H1 (cell line): Measurements from ENCODE around the gene AGFG1. TPM values are rescaled to one million over a fixed set of nuclear protein-coding genes. Genes with fewer than 3 reads are reported as not detected.

Experiments used
- CTCF ChIA-PET: fragments of 300-600 bp; sonication (Branson Sonifier 250); formaldehyde crosslinking; loops from one replicate; lab custom pipeline; 2021; ENCODE audit not compliant: partially characterized antibody; lab: Charles Lee
- POLR2A ChIA-PET: fragments of 300-600 bp; sonication (Branson Sonifier 250); formaldehyde crosslinking; loops from one replicate; lab custom pipeline; 2021; ENCODE audit warnings: inconsistent platforms; ENCODE audit not compliant: partially characterized antibody; lab: Charles Lee
- DNase-seq, 2 experiments: peaks; one replicate each; pipeline versions ENCODE4 v3.0.0 to v3.0.0-alpha.2; 2010 to 2022; ENCODE audit warnings: low spot score in 2 of 2, low read depth in 1 of 2, mixed read lengths in 1 of 2
- FAIRE-seq: peaks from 2 replicates; lab custom pipeline; 2011; peaks lifted over from hg19 to GRCh38; lab: Jason Lieb, UNC
- H2AFZ ChIP-seq: 2 replicates; pipeline ENCODE4 v1.8.1; 2012; ENCODE audit warnings: low read length, inconsistent platforms
- H2AK5ac ChIP-seq: 2 replicates; pipeline ENCODE4 v1.6.1; 2013; ENCODE audit warnings: low read depth, low read length
- H2BK120ac ChIP-seq: replicated peaks from 2 replicates; pipeline ENCODE3; 2013; ENCODE audit warnings: low read depth, low read length, inconsistent platforms
- H2BK12ac ChIP-seq: 2 replicates; pipeline ENCODE4 v1.6.1; 2013; ENCODE audit warnings: low read depth, low read length
- H2BK15ac ChIP-seq: 2 replicates; pipeline ENCODE4 v1.6.1; 2013; ENCODE audit warnings: low read length
- H2BK20ac ChIP-seq: 2 replicates; pipeline ENCODE4 v1.6.1; 2013; ENCODE audit warnings: low read length
- H2BK5ac ChIP-seq: 2 replicates; pipeline ENCODE4 v1.6.1; 2013; ENCODE audit warnings: low read depth, low read length
- H3K14ac ChIP-seq: 2 replicates; pipeline ENCODE4 v1.6.1; 2013; ENCODE audit warnings: inconsistent platforms; ENCODE audit not compliant: insufficient read length
- H3K18ac ChIP-seq: 2 replicates; pipeline ENCODE4 v1.6.1; 2013; ENCODE audit warnings: low read length; ENCODE audit errors: extremely low read depth
- H3K23ac ChIP-seq: 2 replicates; pipeline ENCODE4 v1.6.1; 2013; ENCODE audit warnings: inconsistent platforms; ENCODE audit not compliant: insufficient read length
- H3K23me2 ChIP-seq: 2 replicates; pipeline ENCODE4 v1.6.1; 2013; ENCODE audit warnings: low read depth, low read length
- H3K27ac ChIP-seq: 2 replicates; pipeline ENCODE4 v1.6.1; 2011; ENCODE audit warnings: low read depth, low read length, inconsistent platforms
- H3K27me3 ChIP-seq, 4 experiments: replicated peaks in 1 of 4; 1 replicate in 1 of 4; 2 replicates in 3 of 4; pipeline versions ENCODE4 v1.6.1 to v1.8.1; 2011 to 2013; ENCODE audit warnings: low read length in 3 of 4, mild to moderate bottlenecking in 3 of 4, inconsistent platforms in 2 of 4, mixed read lengths in 2 of 4, moderate library complexity in 1 of 4; ENCODE audit not compliant: control insufficient read depth in 3 of 4, insufficient read depth in 3 of 4; ENCODE audit errors: extremely low read depth in 1 of 4
- H3K36me3 ChIP-seq, 4 experiments: 2 replicates each; pipeline versions ENCODE4 v1.6.1 to v1.8.1; 2011 to 2013; ENCODE audit warnings: mild to moderate bottlenecking in 4 of 4, low read length in 3 of 4, moderate library complexity in 2 of 4, control low read depth in 1 of 4, inconsistent platforms in 1 of 4; ENCODE audit not compliant: insufficient read depth in 4 of 4, control insufficient read depth in 2 of 4
- H3K4ac ChIP-seq: replicated peaks from 2 replicates; pipeline ENCODE3; 2013; ENCODE audit warnings: low read length, low read depth, mixed read lengths, inconsistent platforms; ENCODE audit not compliant: insufficient read length
- H3K4me1 ChIP-seq, 4 experiments: replicated peaks in 1 of 4; 1 replicate in 1 of 4; 2 replicates in 3 of 4; pipeline versions ENCODE4 v1.6.1 to v1.8.1; 2011 to 2013; ENCODE audit warnings: low read length in 3 of 4, inconsistent platforms in 2 of 4, mixed read lengths in 1 of 4; ENCODE audit not compliant: insufficient read depth in 4 of 4, control insufficient read depth in 3 of 4
- H3K4me2 ChIP-seq, 2 experiments: 2 replicates each; pipeline versions ENCODE4 v1.6.1 to v1.8.1; 2011 to 2013; ENCODE audit warnings: low read depth in 2 of 2, low read length in 2 of 2, control low read depth in 1 of 2, inconsistent platforms in 1 of 2, mild to moderate bottlenecking in 1 of 2; ENCODE audit not compliant: insufficient read depth in 1 of 2
- H3K4me3 ChIP-seq, 4 experiments: fragments of 200-600, 300-600 bp in 1 of 4; sonication (generic), shearing (Covaris generic), sonication (Bioruptor Twin) in 1 of 4; 2 replicates each; pipeline versions ENCODE4 v1.5.1 to v1.8.1; 2011 to 2016; ENCODE audit warnings: low read length in 4 of 4, low read depth in 3 of 4, control low read depth in 2 of 4, inconsistent platforms in 2 of 4, mild to moderate bottlenecking in 2 of 4, mixed read lengths in 1 of 4, moderate library complexity in 1 of 4; ENCODE audit not compliant: insufficient read depth in 2 of 4; ENCODE audit errors: extremely low read depth in 1 of 4
- H3K56ac ChIP-seq: replicated peaks from 2 replicates; pipeline ENCODE3; 2013; ENCODE audit warnings: low read depth, mild to moderate bottlenecking, mixed read lengths, low read length, inconsistent platforms; ENCODE audit not compliant: insufficient read length
- H3K79me1 ChIP-seq: 2 replicates; pipeline ENCODE4 v1.6.1; 2013; ENCODE audit warnings: low read depth, low read length, control low read depth
- H3K79me2 ChIP-seq, 2 experiments: 2 replicates each; pipeline versions ENCODE4 v1.6.1 to v1.8.1; 2012 to 2013; ENCODE audit warnings: low read length in 2 of 2, mild to moderate bottlenecking in 2 of 2, inconsistent platforms in 1 of 2; ENCODE audit not compliant: insufficient read depth in 2 of 2, control insufficient read depth in 1 of 2
- H3K9ac ChIP-seq, 4 experiments: replicated peaks in 1 of 4; 1 replicate in 1 of 4; 2 replicates in 3 of 4; pipeline versions ENCODE4 v1.6.1 to v1.8.1; 2011 to 2013; ENCODE audit warnings: low read depth in 3 of 4, low read length in 3 of 4, control low read depth in 2 of 4, mild to moderate bottlenecking in 2 of 4, moderate library complexity in 2 of 4, inconsistent platforms in 1 of 4; ENCODE audit errors: extremely low read depth in 1 of 4
- H3K9me3 ChIP-seq, 2 experiments: 2 replicates each; pipeline versions ENCODE4 v1.6.1 to v1.8.1; 2012 to 2013; ENCODE audit warnings: mild to moderate bottlenecking in 2 of 2, moderate library complexity in 2 of 2, control low read depth in 1 of 2, inconsistent platforms in 1 of 2, low read depth in 1 of 2, low read length in 1 of 2, mixed read lengths in 1 of 2; ENCODE audit not compliant: insufficient read depth in 2 of 2
- H4K20me1 ChIP-seq, 2 experiments: replicated peaks in 1 of 2; 2 replicates each; pipeline versions ENCODE3 to v1.8.1; 2011 to 2013; ENCODE audit warnings: inconsistent platforms in 2 of 2, low read length in 2 of 2, mild to moderate bottlenecking in 1 of 2; ENCODE audit not compliant: insufficient read depth in 2 of 2, control insufficient read depth in 1 of 2
- H4K5ac ChIP-seq: 2 replicates; pipeline ENCODE4 v1.6.1; 2013; ENCODE audit warnings: low read length, low read depth, mixed read lengths, inconsistent platforms; ENCODE audit not compliant: insufficient read length
- H4K8ac ChIP-seq: 2 replicates; pipeline ENCODE4 v1.8.0; 2013; ENCODE audit warnings: mild to moderate bottlenecking, moderate library complexity, low read length, inconsistent platforms; ENCODE audit not compliant: insufficient read depth; ENCODE audit errors: extremely low read depth
- H4K91ac ChIP-seq: replicated peaks from 2 replicates; pipeline ENCODE3; 2013; ENCODE audit warnings: low read length, mixed read lengths, inconsistent platforms; ENCODE audit not compliant: insufficient read length
- EGR1 ChIP-seq: IDR thresholded peaks from 2 replicates; pipeline ENCODE4 v1.6.1; 2011; ENCODE audit warnings: low read depth, low read length, borderline replicate concordance
- WGBS, 2 experiments: shearing (Covaris generic) in 1 of 2; methylation state at CpG; one replicate each; pipeline versions ENCODE4 v1.1.6 to v1.1.7; 2013 to 2015; ENCODE audit warnings: low lambda C conversion rate in 2 of 2, mixed read lengths in 2 of 2, inconsistent platforms in 1 of 2, low coverage in 1 of 2, missing lambda C conversion rate in 1 of 2; ENCODE audit not compliant: insufficient replicate concordance in 2 of 2, insufficient coverage in 1 of 2, insufficient read length in 1 of 2; ENCODE audit errors: extremely low coverage in 1 of 2, missing lambda C conversion rate in 1 of 2; 5-methylcytosine and 5-hydroxymethylcytosine counted together
- polyA plus RNA-seq, 7 experiments: library from polyadenylated mRNA; depleted of rRNA in 3 of 7; stranded (reverse) in 5 of 7; unstranded in 2 of 7; fragments of >200 nt in 5 of 7; fragments of 200-250 nt in 2 of 7; gene quantifications; 1 replicate in 5 of 7; 2 replicates in 1 of 7; 4 replicates in 1 of 7; pipeline versions ENCODE4 v1.2.1 to v1.2.3, GENCODE V29; 2011 to 2013; ENCODE audit warnings: missing spikeins in 2 of 7, mixed read lengths in 2 of 7
- total RNA-seq: library from RNA; stranded (reverse); fragmentation: NEBNext Ultra II Directional; extraction: Animal tissue kit (Norgen Biotek cat#: 25700); gene quantifications from 2 replicates; pipeline ENCODE4 v1.2.1, GENCODE V29; 2021

Gene AGFG1
- total and polyA plus RNA-seq, 2 of the 8 experiments (the other 6 are each of a cell fraction or from before 2014, with no cell fraction given), result 102 to 147 TPM

- Histone ChIP-seq H3K56ac (no peak overlapping the region), H2BK5ac (no peak overlapping the region), H3K4me2 (no peak overlapping the region), H2AFZ (0 out of 2 replicates have a peak overlapping the region, but pooled peaks have one; percentile 33), H4K91ac (no peak overlapping the region), H3K9me3 (peaks cover 0 to 2% of the 10 kb centered on the region in 2 experiments; a peak in 1 of 4 replicates), H3K79me2 (no peaks in the 10 kb centered on the region), H3K14ac (no peak overlapping the region), H3K27ac (no peak overlapping the region), H3K79me1 (no peaks in the 10 kb centered on the region), H4K20me1 (no peaks in the 10 kb centered on the region), H4K5ac (no peak overlapping the region), H3K4me3 (no peak overlapping the region), H3K23ac (no peak overlapping the region), H3K23me2 (no peaks in the 10 kb centered on the region), H2BK20ac (no peak overlapping the region), H2BK12ac (no peak overlapping the region), H3K9ac (no peak overlapping the region), H4K8ac (no peak overlapping the region), H3K18ac (no peak overlapping the region), H3K36me3 (no peaks in the 10 kb centered on the region), H2BK120ac (no peak overlapping the region), H3K4me1 (0 out of 7 replicates have a peak, but pooled peaks cover 0 to 3% (median 0%) of the 10 kb centered on the region in 4 experiments), H2AK5ac (no peak overlapping the region), H3K4ac (no peak overlapping the region), H2BK15ac (no peak overlapping the region), H3K27me3 (no peaks in the 10 kb centered on the region)
- ChIA-PET CTCF (interaction anchor here (1.0 kb wide), 1 partner anchor 20 kb away, joined by 5 read pairs; no protein-coding TSS in a partner anchor), POLR2A (no interaction called here)
- FAIRE-seq (no peak), DNase-seq (no peak)
- TF ChIP-seq EGR1, result no peak
- WGBS, 2 experiments, result 74% methylated on average over 2 of the region's 2 CpGs; no CpG with 5 or more reads in 1 of the 2 experiments
Observed at GRCh38 chr2:227576812-227577211, 104.9 kb downstream of the AGFG1 start.
